ENCODE results near the gene KDM8.

Gene KDM8

DNA sequence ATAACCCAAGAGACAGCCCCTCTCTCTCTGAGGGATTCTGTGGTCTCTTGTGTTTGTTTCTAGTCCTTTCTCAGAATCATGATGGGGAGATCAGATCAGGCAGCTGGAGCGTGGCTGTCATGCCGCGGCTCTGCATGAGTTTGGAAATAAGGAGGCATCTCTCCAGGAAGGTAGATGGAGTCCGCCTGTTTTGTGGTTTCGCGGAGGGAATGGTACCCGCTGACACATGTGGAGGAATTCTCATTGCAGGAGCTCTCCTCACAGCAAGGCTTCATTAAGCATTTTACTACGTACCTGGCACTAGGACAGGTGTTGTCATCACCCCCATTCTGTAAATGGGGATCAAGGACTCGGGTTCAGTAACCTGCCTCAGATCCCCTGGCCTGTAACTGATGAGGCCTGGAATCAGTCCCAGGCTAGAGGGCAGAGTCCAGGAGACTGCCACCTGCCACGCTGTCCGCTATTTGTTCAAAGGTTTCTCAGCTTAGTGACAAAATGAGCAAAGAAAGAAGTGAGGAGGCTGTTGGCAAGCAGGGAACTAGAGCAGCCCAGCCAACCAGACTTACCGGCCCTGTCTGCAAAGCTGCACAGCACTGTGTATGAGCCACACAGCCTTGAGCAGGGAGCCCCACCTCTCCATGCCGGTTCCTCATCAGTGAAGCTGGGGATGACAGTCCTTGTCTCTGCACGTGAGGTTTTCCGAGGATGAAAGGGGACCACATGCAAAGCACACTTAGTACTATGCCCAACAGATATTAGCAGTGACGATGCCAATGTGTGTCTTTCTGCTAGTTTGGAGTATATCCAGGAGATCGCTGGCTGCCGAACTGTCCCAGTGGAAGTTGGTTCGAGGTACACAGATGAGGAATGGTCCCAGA, 11.0 kb downstream of the KDM8 start:
- TF ChIP-seq, protein P1, sequence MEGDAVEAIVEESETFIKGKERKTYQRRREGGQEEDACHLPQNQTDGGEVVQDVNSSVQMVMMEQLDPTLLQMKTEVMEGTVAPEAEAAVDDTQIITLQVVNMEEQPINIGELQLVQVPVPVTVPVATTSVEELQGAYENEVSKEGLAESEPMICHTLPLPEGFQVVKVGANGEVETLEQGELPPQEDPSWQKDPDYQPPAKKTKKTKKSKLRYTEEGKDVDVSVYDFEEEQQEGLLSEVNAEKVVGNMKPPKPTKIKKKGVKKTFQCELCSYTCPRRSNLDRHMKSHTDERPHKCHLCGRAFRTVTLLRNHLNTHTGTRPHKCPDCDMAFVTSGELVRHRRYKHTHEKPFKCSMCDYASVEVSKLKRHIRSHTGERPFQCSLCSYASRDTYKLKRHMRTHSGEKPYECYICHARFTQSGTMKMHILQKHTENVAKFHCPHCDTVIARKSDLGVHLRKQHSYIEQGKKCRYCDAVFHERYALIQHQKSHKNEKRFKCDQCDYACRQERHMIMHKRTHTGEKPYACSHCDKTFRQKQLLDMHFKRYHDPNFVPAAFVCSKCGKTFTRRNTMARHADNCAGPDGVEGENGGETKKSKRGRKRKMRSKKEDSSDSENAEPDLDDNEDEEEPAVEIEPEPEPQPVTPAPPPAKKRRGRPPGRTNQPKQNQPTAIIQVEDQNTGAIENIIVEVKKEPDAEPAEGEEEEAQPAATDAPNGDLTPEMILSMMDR (conservative IDR thresholded peaks at IDR 0.05; ENCODE audit: low read length), result no peak
- TF ChIP-seq EZH2phosphoT487 (IDR thresholded peaks at IDR 0.05; ENCODE audit: borderline replicate concordance), result no peak
- Histone ChIP-seq H2AFZ (ENCODE audit: low read length) (no peak overlapping the region), H3F3A (ENCODE audit: low read depth) (no peaks in the 10 kb centered on the region), H3K27me3 (ENCODE audit: insufficient read depth, low read length, poor library complexity, severe bottlenecking) (no peaks in the 10 kb centered on the region), H3K4me3 (ENCODE audit: low read length, poor library complexity, severe bottlenecking) (no peak overlapping the region), H3K9ac (ENCODE audit: low read depth, low read length, poor library complexity, severe bottlenecking) (no peak overlapping the region), H3K79me2 (ENCODE audit: insufficient read depth, low read length) (no peaks in the 10 kb centered on the region), H3K9me3 (ENCODE audit: insufficient read depth, low read depth, low read length) (no peaks in the 10 kb centered on the region), H3K9me2 (replicated peaks; ENCODE audit: low read depth, low read length) (no peaks in the 10 kb centered on the region), H4K20me1 (ENCODE audit: insufficient read depth, low read length, poor library complexity, severe bottlenecking) (no peaks in the 10 kb centered on the region), H3K4me2 (ENCODE audit: low read depth, low read length, poor library complexity, severe bottlenecking) (no peak overlapping the region), H3K4me1 (ENCODE audit: insufficient read depth, low read length, poor library complexity, severe bottlenecking) (peaks cover 10% of the 10 kb centered on the region), H3K36me3 (ENCODE audit: insufficient read depth, low read length) (peaks cover 9% of the 10 kb centered on the region; the same call in 1 of the 2 replicates)

DNA sequence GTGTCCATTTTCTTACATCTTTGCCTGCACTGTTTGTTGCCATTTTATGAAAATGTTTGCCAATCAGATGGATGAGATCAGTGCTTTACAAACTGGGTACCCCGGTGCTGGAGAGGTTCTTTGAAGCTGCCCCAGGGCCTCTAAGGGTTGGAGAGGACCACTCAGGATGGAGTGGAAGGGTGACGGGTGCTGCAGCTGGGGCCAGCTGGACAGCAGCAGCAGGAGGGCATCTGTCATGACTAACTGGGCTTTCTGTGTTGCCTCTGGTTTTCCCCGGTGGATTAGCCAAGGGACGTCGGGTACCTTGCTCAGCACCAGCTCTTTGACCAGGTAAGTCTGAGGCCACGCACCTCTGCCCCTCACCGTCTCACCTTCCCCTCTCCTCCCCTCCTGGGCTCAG, 12.3 kb downstream of the KDM8 start:
- H3K4me3 ChIP-seq (ENCODE audit: low read length, poor library complexity, severe bottlenecking), result no peak overlapping the region
- H3K4me2 ChIP-seq (ENCODE audit: low read depth, low read length, poor library complexity, severe bottlenecking), result no peak overlapping the region
- H4K20me1 ChIP-seq (ENCODE audit: insufficient read depth, low read length, poor library complexity, severe bottlenecking), result no peaks in the 10 kb centered on the region
- H3K79me2 ChIP-seq (ENCODE audit: insufficient read depth, low read length), result no peaks in the 10 kb centered on the region
- no peak overlapping the region for H2AFZ ChIP-seq (ENCODE audit: low read length)
- H3K4me1 ChIP-seq (ENCODE audit: insufficient read depth, low read length, poor library complexity, severe bottlenecking), result peaks cover 10% of the 10 kb centered on the region
- no peaks in the 10 kb centered on the region for H3K27me3 ChIP-seq (ENCODE audit: insufficient read depth, low read length, poor library complexity, severe bottlenecking)
- no peaks in the 10 kb centered on the region for H3K9me2 ChIP-seq (replicated peaks; ENCODE audit: low read depth, low read length)
- peaks cover 9% of the 10 kb centered on the region; the same call in 1 of the 2 replicates for H3K36me3 ChIP-seq (ENCODE audit: insufficient read depth, low read length)
- TF ChIP-seq EZH2phosphoT487 (IDR thresholded peaks at IDR 0.05; ENCODE audit: borderline replicate concordance), result no peak
- TF ChIP-seq, protein P1 (conservative IDR thresholded peaks at IDR 0.05; ENCODE audit: low read length), result no peak
- H3K9me3 ChIP-seq (ENCODE audit: insufficient read depth, low read depth, low read length), result no peaks in the 10 kb centered on the region
- H3K9ac ChIP-seq (ENCODE audit: low read depth, low read length, poor library complexity, severe bottlenecking), result no peak overlapping the region
- H3F3A ChIP-seq (ENCODE audit: low read depth), result no peaks in the 10 kb centered on the region

DNA sequence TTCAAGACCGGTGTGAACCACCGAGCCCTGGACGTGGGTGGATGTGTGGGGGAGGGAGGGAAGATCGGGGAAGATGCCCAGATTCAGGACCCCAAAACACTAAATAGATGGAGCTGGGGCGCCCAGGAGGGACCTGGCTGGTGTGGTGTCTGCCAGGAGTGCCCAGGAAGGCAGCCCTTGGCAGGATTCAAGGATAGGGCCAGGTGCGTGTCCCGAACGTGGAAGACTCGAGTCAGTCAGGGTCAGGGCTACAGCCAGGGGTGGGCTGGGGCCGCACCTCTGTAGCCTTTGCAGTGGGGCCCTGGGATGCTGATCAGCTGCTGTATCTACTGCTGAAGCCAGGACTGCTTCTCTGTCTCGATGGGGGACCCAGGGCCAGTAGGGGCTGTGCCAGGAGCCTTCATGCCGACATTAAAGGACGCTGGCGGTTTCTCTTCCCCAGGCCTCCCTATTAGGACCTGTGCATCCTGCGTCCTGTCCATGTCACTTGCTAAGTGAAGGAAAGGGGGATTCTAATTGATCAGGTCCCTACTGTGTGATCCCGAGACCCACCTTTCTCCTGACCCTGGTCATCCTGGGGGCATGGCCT, 13.1 kb downstream of the KDM8 start:
- H3K9me3 ChIP-seq (ENCODE audit: insufficient read depth, low read depth, low read length), result no peaks in the 10 kb centered on the region

More for the DNA sequence above, 13.1 kb downstream of the KDM8 start:
- Histone ChIP-seq H3K4me1 (ENCODE audit: insufficient read depth, low read length, poor library complexity, severe bottlenecking) (peaks cover 4% of the 10 kb centered on the region), H3K4me2 (ENCODE audit: low read depth, low read length, poor library complexity, severe bottlenecking) (no peak overlapping the region), H4K20me1 (ENCODE audit: insufficient read depth, low read length, poor library complexity, severe bottlenecking) (no peaks in the 10 kb centered on the region), H3F3A (ENCODE audit: low read depth) (no peaks in the 10 kb centered on the region), H3K9me2 (replicated peaks; ENCODE audit: low read depth, low read length) (no peaks in the 10 kb centered on the region), H3K36me3 (ENCODE audit: insufficient read depth, low read length) (peaks cover 9% of the 10 kb centered on the region; the same call in 1 of the 2 replicates), H3K27me3 (ENCODE audit: insufficient read depth, low read length, poor library complexity, severe bottlenecking) (no peaks in the 10 kb centered on the region), H3K79me2 (ENCODE audit: insufficient read depth, low read length) (no peaks in the 10 kb centered on the region), H3K4me3 (ENCODE audit: low read length, poor library complexity, severe bottlenecking) (no peak overlapping the region), H3K9ac (ENCODE audit: low read depth, low read length, poor library complexity, severe bottlenecking) (no peak overlapping the region), H2AFZ (ENCODE audit: low read length) (no peak overlapping the region)
- TF ChIP-seq, protein P1 (conservative IDR thresholded peaks at IDR 0.05; ENCODE audit: low read length), result no peak
- TF ChIP-seq EZH2phosphoT487 (IDR thresholded peaks at IDR 0.05; ENCODE audit: borderline replicate concordance), result no peak
